ENCODE measurements around the gene HDAC7. TPM values are rescaled to one million over a fixed set of nuclear protein-coding genes. Genes with fewer than 3 reads are reported as not detected.

The HDAC7 gene
- total and polyA plus RNA-seq, 2 experiments from 2014 or later = 19.0 to 41.2 TPM

DNA sequence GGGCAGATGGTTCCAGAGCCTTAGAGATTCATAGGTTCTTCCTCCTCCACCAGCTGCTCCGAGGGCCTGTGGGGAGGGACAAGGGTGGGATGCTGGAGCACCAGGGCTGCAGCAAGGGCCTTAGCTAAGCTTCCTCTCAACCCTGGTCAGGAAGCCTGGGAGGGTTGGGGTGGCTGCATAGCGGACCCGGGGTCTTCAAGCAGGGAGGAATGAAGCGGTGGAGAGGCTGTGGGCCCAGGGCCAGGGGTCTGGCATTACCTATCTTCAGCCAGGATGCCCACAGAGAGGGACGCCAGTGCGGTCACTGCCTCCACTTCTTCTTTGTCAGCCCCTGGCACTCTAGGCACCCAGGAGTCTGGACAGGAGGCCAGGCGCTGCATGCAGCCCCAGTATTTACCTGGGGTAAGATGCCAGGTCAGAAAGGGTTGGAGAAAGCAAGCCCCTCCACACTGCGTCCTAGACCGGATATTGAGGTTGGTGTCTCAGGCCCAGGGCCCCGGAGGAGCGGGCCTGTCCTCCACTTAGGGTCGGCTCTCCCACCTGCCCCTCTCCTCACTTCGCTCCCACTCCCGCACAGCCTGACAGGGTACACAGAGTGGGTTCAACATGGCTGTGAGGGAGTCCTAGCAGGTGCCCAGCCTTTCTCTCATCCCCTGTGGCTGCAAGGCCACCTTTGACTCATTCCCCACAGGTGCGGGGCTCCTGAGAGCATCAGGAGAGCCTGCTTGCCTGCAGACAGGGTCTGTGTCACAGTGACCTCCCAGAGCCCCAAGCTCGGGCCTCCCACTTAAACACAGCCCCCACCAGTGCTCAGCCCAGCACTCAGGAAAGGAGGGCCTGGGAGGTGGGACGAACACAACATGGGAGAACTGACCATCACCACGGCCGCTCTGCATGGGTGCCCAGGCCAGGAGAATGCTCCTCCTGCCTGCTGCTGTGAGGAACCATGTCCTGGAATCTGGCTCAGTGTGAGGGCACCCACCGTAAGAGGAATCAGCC lies 35.6 kb downstream of the HDAC7 start:
- H3K36me3 ChIP-seq (replicated peaks; ENCODE audit: insufficient read depth, low read depth) = no peaks in the 10 kb centered on the region
- H3K9me3 ChIP-seq (ENCODE audit: low read depth) = no peaks in the 10 kb centered on the region
- H4K20me1 ChIP-seq (ENCODE audit: insufficient read depth, poor library complexity, severe bottlenecking) = no peaks in the 10 kb centered on the region
- H3K27me3 ChIP-seq = no peaks in the 10 kb centered on the region
- no peak overlapping the region for H3K27ac ChIP-seq
- no peak for DNase-seq (ENCODE audit: low spot score)
- no peak overlapping the region for H3K4me2 ChIP-seq
- no peak overlapping the region for H2AFZ ChIP-seq
- H3K9me2 ChIP-seq (replicated peaks; ENCODE audit: insufficient read depth) = no peaks in the 10 kb centered on the region
- WGBS (ENCODE audit: low lambda C conversion rate, missing lambda C conversion rate) = 94% methylated on average over 20 of the region's 20 CpGs
- H3K4me3 ChIP-seq = no peak overlapping the region
- H3K79me2 ChIP-seq = no peaks in the 10 kb centered on the region
- H3K4me1 ChIP-seq (ENCODE audit: insufficient read depth) = no peaks in the 10 kb centered on the region
- TF ChIP-seq, protein P1, sequence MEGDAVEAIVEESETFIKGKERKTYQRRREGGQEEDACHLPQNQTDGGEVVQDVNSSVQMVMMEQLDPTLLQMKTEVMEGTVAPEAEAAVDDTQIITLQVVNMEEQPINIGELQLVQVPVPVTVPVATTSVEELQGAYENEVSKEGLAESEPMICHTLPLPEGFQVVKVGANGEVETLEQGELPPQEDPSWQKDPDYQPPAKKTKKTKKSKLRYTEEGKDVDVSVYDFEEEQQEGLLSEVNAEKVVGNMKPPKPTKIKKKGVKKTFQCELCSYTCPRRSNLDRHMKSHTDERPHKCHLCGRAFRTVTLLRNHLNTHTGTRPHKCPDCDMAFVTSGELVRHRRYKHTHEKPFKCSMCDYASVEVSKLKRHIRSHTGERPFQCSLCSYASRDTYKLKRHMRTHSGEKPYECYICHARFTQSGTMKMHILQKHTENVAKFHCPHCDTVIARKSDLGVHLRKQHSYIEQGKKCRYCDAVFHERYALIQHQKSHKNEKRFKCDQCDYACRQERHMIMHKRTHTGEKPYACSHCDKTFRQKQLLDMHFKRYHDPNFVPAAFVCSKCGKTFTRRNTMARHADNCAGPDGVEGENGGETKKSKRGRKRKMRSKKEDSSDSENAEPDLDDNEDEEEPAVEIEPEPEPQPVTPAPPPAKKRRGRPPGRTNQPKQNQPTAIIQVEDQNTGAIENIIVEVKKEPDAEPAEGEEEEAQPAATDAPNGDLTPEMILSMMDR (IDR thresholded peaks at IDR 0.05; ENCODE audit: poor library complexity) = no peak
- TF ChIP-seq EZH2 (IDR thresholded peaks at IDR 0.05; ENCODE audit: borderline replicate concordance) (no peak), EZH2phosphoT487 (IDR thresholded peaks at IDR 0.05; ENCODE audit: low read depth, severe bottlenecking, unreplicated experiment) (no peak)

GRCh38 chr12:47783024-47783755 lies 36.5 kb downstream of the HDAC7 start:
- no peak overlapping the region for H3K4me3 ChIP-seq
- 96% methylated on average over 17 of the region's 17 CpGs for WGBS (ENCODE audit: low lambda C conversion rate, missing lambda C conversion rate)
- no peaks in the 10 kb centered on the region for H3K9me2 ChIP-seq (replicated peaks; ENCODE audit: insufficient read depth)
- H4K20me1 ChIP-seq (ENCODE audit: insufficient read depth, poor library complexity, severe bottlenecking) = no peaks in the 10 kb centered on the region
- no peaks in the 10 kb centered on the region for H3K27me3 ChIP-seq
- TF ChIP-seq, protein P1 (IDR thresholded peaks at IDR 0.05; ENCODE audit: poor library complexity) = no peak
- no peak for TF ChIP-seq EZH2phosphoT487 (IDR thresholded peaks at IDR 0.05; ENCODE audit: low read depth, severe bottlenecking, unreplicated experiment)
- TF ChIP-seq EZH2 (IDR thresholded peaks at IDR 0.05; ENCODE audit: borderline replicate concordance) = no peak
- no peak for DNase-seq (ENCODE audit: low spot score)
- no peak overlapping the region for H2AFZ ChIP-seq
- H3K4me1 ChIP-seq (ENCODE audit: insufficient read depth) = no peaks in the 10 kb centered on the region
- no peaks in the 10 kb centered on the region for H3K9me3 ChIP-seq (ENCODE audit: low read depth)
- no peaks in the 10 kb centered on the region for H3K36me3 ChIP-seq (replicated peaks; ENCODE audit: insufficient read depth, low read depth)
- H3K4me2 ChIP-seq = no peak overlapping the region
- no peaks in the 10 kb centered on the region for H3K79me2 ChIP-seq
- no peak overlapping the region for H3K27ac ChIP-seq

GRCh38 chr12:47782372-47782770 lies 37.3 kb downstream of the HDAC7 start:
- Histone ChIP-seq H3K9me3 (ENCODE audit: low read depth) (no peaks in the 10 kb centered on the region), H3K27me3 (no peaks in the 10 kb centered on the region), H3K9me2 (replicated peaks; ENCODE audit: insufficient read depth) (no peaks in the 10 kb centered on the region), H3K36me3 (replicated peaks; ENCODE audit: insufficient read depth, low read depth) (no peaks in the 10 kb centered on the region), H3K4me1 (ENCODE audit: insufficient read depth) (no peaks in the 10 kb centered on the region), H3K4me2 (no peak overlapping the region), H3K79me2 (no peaks in the 10 kb centered on the region), H2AFZ (no peak overlapping the region), H4K20me1 (ENCODE audit: insufficient read depth, poor library complexity, severe bottlenecking) (no peaks in the 10 kb centered on the region), H3K27ac (no peak overlapping the region), H3K4me3 (no peak overlapping the region)
- no peak for TF ChIP-seq EZH2phosphoT487 (IDR thresholded peaks at IDR 0.05; ENCODE audit: low read depth, severe bottlenecking, unreplicated experiment)
- TF ChIP-seq EZH2 (IDR thresholded peaks at IDR 0.05; ENCODE audit: borderline replicate concordance) = no peak
- TF ChIP-seq, protein P1 (IDR thresholded peaks at IDR 0.05; ENCODE audit: poor library complexity) = no peak
- DNase-seq (ENCODE audit: low spot score) = peak; percentile 32
- 75% methylated on average over 8 of the region's 8 CpGs for WGBS (ENCODE audit: low lambda C conversion rate, missing lambda C conversion rate)

Data from hepatocyte (in vitro differentiated cells).